ENCODE results near the gene CMTM7.
A peak's percentile ranks its signal among the peaks of the same experiment; 100 is the strongest.

The CMTM7 gene, protein sequence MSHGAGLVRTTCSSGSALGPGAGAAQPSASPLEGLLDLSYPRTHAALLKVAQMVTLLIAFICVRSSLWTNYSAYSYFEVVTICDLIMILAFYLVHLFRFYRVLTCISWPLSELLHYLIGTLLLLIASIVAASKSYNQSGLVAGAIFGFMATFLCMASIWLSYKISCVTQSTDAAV

DNA sequence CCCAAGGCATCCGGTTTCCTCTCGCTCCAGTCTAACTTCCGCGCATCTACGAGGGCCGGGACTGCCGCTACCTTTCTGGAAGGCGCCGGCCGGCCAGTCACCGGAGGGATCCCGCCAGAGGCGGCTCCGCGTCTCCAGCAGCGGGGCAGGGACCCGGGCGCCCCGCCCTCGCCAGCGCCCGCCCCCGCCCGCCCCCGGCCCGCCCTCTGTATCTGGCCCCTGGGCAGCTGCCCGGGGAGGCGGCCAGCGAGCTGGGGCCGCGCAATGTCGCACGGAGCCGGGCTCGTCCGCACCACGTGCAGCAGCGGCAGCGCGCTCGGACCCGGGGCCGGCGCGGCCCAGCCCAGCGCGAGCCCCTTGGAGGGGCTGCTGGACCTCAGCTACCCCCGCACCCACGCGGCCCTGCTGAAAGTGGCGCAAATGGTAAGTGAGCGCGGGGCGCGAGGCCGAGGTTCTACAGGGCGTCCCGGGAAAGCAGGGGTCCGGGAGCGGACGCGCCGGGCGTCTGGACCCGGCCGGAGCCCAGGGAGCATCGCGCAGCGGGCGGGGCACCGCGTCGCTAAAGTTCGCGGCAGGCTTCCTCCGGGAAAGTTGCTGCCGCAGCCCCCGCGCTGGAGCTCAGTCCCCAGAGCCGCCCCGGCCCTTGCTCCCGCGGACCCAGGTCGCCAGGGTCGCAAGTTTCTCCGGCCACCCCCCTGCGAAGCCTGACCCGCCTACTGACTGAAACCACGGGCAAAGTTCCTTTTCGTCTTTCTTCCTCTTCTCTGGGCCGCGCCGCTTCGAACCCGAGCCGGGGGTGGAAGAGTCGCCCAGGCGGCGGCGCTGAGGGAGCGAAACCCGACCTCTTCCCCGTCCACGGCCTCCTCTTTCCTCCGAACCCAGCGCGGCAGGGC lies at the start of gene CMTM7:
Gene CMTM7 (plus strand): TSS at position 211 of the 893 bp plus-strand sequence. CDS start 54 bp downstream, at position 265.
- no peak for DNase-seq

GRCh38 chr3:32347343-32348125 lies 44.1 kb upstream of the CMTM7 start:
- DNase-seq, result no peak

- no peak for DNase-seq
These were observed 42.5 kb upstream of the CMTM7 start for GRCh38 chr3:32349184-32349583.

- DNase-seq, result no peak
These were observed 39.1 kb upstream of the CMTM7 start for GRCh38 chr3:32352563-32352962.

DNA sequence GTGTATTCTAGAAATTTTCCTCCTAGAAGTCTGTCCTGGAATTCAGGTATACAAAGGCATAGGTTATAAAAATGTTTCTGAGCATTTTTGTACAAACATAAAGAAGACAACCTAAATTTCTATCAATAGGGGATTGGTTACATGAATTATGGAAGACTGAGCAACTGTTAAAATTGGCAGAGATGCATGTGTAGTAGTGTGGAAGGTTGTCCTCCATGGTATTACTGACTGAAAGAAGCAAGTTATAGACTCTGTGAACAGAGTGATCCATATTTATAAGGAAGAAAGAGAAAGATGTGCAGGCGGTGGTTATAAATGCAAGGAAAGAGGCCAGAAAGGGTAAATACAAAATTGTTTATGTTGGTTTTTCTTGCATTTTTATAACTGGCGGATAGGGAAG lies 38.3 kb upstream of the CMTM7 start:
- DNase-seq, result no peak

DNA sequence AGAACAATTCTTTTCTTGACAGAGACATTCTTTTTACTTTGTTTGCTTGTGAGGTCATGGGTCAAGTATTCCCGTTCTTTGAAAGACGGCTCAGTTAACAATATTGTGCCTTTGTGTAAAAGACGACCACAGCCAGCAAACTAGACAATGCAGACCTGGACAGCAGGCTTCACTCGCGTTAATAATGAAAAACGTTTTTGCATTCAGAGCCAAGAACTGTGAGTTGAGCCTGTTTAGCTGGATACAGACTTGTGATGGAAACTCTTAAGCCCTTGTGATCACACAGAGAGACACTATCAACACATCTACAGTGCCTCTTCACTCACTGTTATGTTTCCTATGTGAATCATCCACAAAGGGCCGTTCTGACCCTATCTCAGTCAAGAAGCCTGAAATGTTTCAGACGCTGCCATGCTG lies 37.3 kb upstream of the CMTM7 start:
- DNase-seq, result no peak

DNA sequence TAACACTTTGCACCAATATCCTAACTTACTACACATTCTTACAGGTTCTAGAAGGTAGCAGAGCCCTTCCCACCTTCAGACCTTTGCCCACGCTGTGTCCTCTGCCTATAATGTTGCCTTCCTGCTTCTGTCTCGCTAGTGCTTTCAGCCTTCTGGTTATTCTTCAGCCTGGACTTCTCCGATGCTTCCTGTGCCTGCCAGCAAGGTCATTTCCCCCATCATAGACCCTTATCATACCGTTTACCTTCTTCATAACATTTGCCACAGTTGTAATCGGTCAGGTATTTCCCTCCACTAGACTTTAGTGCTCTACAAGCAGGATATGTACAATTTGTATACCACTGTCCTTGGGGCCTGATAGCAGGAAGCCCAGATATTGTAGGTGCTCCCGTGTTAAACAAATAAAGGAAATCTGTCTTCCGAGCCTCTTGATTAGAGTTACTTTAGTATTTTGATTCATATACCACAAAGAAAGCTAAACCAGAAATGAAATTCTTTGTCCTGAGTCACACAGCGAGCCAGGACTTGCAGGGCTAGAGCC lies 35.8 kb upstream of the CMTM7 start:
- DNase-seq, result no peak

DNA sequence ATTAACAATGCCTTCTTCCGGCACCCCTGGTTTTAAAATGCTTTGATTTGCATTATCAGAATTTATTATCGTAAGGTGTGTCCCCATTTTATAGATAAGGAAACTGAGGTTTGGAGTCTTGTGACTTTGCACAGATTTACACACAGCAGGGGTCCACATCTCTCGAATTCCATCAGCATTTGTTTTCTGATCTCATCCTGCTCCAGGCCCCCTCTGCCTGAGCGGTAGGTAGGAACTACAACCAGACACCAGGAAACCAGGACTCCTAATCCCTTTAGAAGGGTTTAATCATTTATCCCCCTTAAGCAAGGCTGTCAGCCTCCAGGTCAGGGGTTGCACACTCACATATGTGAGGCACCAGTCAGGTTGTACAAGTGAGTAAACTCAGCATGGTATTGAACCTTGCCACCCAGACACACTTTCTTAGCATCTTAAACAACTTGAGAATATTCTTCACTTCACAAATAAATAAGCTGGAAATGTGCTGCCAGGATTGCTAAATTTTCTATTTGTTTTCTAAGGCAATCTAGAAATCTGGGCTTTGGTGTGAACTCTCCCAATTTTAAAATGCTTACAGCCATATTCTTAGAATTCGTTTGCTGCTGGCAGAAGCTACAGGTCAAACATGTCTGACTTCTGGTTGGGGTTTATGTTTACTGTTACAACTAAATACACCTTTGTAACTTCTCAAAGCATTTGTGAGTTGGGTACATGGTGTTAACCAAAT lies 31.7 kb upstream of the CMTM7 start:
- DNase-seq, result no peak

DNA sequence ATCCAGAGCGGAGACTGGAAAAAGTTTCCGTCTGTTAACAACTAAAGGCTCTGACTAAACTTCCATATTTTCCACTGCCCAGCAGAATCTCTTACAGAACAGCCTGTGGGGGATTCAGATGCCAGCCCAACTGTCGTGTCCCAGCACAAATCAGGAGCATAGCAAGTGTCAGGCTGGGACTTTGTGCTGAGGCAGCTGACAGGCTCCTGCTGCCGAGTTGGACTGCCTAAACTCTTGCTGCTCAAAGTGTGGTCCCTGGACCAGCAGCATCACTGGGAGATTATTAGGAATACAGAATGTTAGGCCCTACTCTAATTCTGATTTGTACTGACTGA lies 31.2 kb upstream of the CMTM7 start:
- DNase-seq, result no peak

- no peak for DNase-seq
These were observed 24.8 kb upstream of the CMTM7 start for GRCh38 chr3:32366638-32367397.

DNA sequence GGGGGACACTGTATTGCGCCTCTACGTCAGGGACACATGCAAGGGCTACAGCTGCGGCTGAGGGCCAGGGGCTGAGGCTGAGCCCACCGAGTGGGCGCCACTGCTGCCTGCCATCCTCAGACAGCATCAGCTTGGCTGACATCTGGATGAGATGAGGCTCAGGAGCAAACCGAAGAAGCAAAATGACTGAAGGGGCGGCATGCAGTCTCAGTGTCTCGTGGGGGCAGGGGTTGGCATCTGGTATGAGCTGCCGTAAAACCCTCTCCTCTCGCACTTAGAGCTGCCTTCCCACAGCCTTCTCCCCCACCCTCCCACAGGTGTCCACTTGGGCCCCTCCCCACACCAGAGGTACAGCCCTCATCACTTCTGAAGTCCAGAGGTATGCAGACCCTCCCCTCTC lies 24.2 kb upstream of the CMTM7 start:
- DNase-seq, result no peak

DNA sequence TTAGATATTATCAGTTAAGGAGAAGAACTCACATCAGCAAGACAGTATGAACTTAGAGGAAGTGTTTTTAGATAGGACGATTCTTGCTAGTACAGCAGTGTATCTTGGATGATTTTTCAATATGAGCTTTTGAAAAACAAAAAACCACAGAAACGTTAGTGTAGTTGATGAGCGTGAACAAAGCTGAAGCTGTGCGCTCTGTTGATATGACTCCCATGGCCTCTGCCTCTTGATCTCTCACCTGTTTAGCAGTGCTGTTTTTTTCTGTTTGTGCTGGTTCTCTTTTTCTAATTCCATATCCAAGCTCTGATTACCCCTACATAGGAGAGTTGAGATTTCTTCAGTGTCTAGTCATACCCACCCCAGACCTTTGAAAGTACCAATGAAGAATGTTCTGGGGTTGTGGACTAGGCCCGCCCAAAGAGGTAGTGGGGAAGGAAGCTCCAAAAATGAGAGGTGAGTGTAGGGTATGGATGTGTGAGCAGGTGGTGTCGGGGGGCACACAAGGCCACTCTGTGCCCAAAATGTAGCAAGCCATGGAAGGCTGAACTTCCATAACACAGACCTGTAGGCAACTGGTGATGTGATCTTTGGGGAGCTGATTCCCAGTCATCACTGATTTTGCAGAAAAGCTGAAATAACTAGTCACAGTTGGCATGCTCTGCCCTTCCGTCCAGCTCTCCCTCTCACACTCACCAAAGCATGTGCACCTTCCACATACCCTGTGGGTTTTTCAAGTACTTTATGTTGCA lies 20.0 kb upstream of the CMTM7 start:
- DNase-seq, result no peak

- DNase-seq, result no peak
These were observed 19.5 kb upstream of the CMTM7 start for GRCh38 chr3:32372213-32372490.

DNA sequence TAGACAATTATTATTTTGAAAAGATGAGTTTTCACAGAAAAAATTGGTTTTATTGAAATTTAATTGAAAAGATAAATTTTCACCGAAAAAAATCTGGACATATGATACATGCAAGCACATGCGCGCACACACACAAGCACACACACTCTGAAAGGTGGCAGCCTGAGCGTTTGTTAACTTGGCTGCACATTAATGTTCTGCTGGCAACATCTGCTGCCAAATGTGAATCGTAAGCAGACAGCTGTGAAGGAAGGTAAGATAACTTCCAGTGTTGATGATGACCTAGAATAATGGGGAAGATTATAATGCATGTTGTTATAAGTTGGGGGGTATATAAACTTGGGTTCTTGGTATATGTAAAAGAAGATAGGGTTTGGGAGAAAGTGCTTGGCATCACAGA lies 18.4 kb upstream of the CMTM7 start:
- DNase-seq, result no peak

GRCh38 chr3:32373844-32374243 lies 17.8 kb upstream of the CMTM7 start:
- DNase-seq, result no peak

DNA sequence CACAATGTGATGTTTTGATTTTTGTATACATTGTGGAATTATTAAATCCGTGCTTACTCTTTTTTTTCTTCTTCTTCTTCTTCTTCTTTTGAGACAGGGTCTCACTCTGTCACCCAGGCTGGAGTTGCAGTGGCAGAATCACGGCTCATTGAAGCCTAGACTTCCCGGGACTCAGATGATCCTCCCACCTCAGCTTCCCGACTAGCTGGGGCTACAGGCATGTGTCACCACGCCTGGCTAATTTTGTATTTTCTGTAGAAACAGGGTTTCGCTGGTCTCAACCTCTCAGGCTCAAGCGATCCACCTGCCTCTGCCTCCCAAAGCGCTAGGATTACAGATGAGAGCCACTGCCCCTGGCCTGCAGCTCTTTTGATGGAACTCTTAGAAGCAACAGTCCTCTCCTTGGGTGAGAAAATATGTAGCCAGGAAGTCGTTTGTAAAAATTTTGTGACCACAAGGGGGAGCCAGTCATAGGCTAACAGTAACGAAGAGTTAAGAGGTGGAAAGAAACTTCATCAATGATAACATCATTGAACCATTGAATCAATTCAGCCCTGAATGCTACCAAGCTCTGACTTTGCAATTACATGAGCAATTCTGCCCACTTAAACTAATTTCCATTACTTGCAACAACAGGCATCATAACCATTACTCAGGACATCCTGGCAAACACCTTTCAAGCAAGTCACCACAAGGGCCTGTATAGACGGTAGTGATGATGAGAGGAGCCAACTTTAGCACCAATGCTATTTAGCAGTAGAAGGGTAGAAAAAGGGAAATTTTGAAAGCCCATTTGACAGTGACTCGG lies 16.7 kb upstream of the CMTM7 start:
- peak; percentile 61 for DNase-seq

GRCh38 chr3:32375596-32375930 lies 16.1 kb upstream of the CMTM7 start:
- no peak for DNase-seq

- DNase-seq, result no peak
These were observed 15.5 kb upstream of the CMTM7 start for GRCh38 chr3:32376115-32376514.

DNA sequence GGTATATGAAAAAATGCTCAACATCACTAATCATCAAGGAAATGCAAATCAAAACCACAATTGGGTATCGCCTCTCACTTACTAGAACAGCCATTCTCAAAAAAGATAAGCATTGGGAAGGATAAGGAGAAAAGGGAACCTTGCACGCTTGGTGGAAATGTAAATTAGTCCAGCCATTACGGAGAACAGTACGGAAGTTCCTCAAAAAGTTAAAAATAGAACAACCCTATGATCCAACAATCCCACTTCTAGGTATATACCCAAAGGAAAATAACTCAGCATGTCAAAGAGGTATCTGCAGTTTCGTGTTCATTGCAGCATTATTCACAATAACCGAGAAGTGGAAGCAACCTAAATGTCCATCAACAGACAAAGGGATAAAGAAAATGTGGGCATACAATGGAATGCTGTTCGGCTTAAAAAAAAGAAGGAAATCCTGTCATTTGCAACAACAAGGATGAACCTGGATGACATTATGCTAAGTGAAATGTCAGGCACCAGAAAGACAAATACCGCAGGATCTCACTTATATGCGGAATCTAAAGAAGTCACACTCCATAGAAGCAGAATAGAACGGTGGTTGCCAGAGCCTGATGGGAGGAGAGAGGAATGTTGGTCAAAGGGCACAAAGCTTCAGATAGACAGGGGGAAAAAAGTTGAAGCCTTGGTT lies 11.7 kb upstream of the CMTM7 start:
- DNase-seq, result no peak

DNA sequence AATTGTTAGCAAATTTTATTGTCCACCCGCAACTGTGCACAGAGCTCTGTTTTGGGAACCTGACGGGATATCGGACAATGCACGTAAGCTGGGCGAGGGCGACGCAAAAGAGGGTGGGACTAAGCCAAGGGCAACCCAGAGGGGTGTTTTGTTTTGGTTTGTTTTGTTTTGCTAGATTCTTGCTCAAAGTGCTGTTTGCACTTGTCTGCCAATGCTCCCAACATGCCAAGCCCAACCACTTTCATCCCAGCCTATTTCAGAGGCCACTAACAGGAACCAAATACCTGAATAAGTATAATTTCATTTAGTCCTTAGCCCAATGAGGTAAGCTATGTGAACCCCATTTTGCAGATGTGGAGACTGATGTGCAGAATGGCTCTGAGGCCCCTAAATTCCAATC lies 9.7 kb upstream of the CMTM7 start:
- no peak for DNase-seq
